ENCODE data around the gene MAST4. TPM values are rescaled to one million over a fixed set of nuclear protein-coding genes. Genes with fewer than 3 reads are reported as not detected.

Gene MAST4
- total RNA-seq, 4 donors from 2014 or later, result 55.3 to 148 (median 110) TPM

- intact Hi-C loops (cut with DNase I), result no loop called here
- no peak for TF ChIP-seq POLR2A (IDR thresholded peaks at IDR 0.05)
- TF ChIP-seq CTCF (IDR thresholded peaks at IDR 0.05), result no peak
- Histone ChIP-seq H3K27ac (no peak overlapping the region), H3K9me3 (no peaks in the 10 kb centered on the region), H3K4me3 (no peak overlapping the region), H3K4me1 (peaks cover 0 to 7% (median 0%) of the 10 kb centered on the region in 3 donors), H3K36me3 (peaks cover 16 to 98% (median 25%) of the 10 kb centered on the region in 3 donors), H3K27me3 (no peaks in the 10 kb centered on the region)
- DNase-seq, result no peak
- 89 to 96% methylated on average over 6 of the region's 6 CpGs for WGBS, 2 donors
These were observed 556.2 kb downstream of the MAST4 start for GRCh38 chr5:67152400-67152799.

GRCh38 chr5:67153292-67153691, 557.1 kb downstream of the MAST4 start:
- no peak for TF ChIP-seq POLR2A (IDR thresholded peaks at IDR 0.05)
- no peak for TF ChIP-seq CTCF (IDR thresholded peaks at IDR 0.05)
- H3K4me3 ChIP-seq, result no peak overlapping the region
- H3K36me3 ChIP-seq, result peaks cover 16 to 98% (median 20%) of the 10 kb centered on the region in 3 donors
- WGBS, 2 donors, result 70 to 83% methylated on average over 2 of the region's 2 CpGs
- H3K9me3 ChIP-seq, result no peaks in the 10 kb centered on the region
- H3K4me1 ChIP-seq, result peaks cover 0 to 7% (median 0%) of the 10 kb centered on the region in 3 donors
- intact Hi-C loops (cut with DNase I), result no loop called here
- H3K27ac ChIP-seq, result no peak overlapping the region
- DNase-seq, result no peak
- H3K27me3 ChIP-seq, result no peaks in the 10 kb centered on the region

- Histone ChIP-seq H3K4me3 (no peak overlapping the region), H3K9me3 (no peaks in the 10 kb centered on the region)
- no peak for DNase-seq
These were observed 558.5 kb downstream of the MAST4 start for GRCh38 chr5:67154556-67155206.

GRCh38 chr5:67156976-67157583, 560.9 kb downstream of the MAST4 start:
- Histone ChIP-seq H3K27ac (no peak overlapping the region), H3K36me3 (peaks cover 7 to 89% (median 11%) of the 10 kb centered on the region in 3 donors), H3K4me3 (no peak overlapping the region), H3K27me3 (no peaks in the 10 kb centered on the region), H3K9me3 (no peaks in the 10 kb centered on the region), H3K4me1 (peaks cover 7 to 35% (median 11%) of the 10 kb centered on the region in 3 donors)
- 42 to 53% methylated on average over 5 of the region's 5 CpGs for WGBS, 2 donors
- intact Hi-C loops (cut with DNase I), result no loop called here
- TF ChIP-seq POLR2A (IDR thresholded peaks at IDR 0.05), result no peak
- peak; percentile 55 to 84 (median 79) for TF ChIP-seq CTCF (IDR thresholded peaks at IDR 0.05)
- no peak for DNase-seq

More at GRCh38 chr5:67154556-67155206, 558.5 kb downstream of the MAST4 start:
- intact Hi-C loops (cut with DNase I), result no loop called here
- Histone ChIP-seq H3K4me1 (peaks cover 0 to 12% (median under 1%) of the 10 kb centered on the region in 3 donors), H3K36me3 (peaks cover 16 to 97% (median 17%) of the 10 kb centered on the region in 3 donors), H3K27ac (no peak overlapping the region), H3K27me3 (no peaks in the 10 kb centered on the region)
- WGBS, 2 donors, result 53 to 59% methylated on average over 5 of the region's 5 CpGs
- TF ChIP-seq CTCF (IDR thresholded peaks at IDR 0.05), result no peak
- no peak for TF ChIP-seq POLR2A (IDR thresholded peaks at IDR 0.05)

- H3K27ac ChIP-seq, result peak overlapping the region; percentile 18 to 75 (median 48)
- H3K9me3 ChIP-seq, result no peaks in the 10 kb centered on the region
- intact Hi-C loops (cut with DNase I), result loop anchor here (5.0 kb wide), 1 partner anchor 47 kb away; no protein-coding TSS in a partner anchor
- TF ChIP-seq CTCF (IDR thresholded peaks at IDR 0.05), result no peak
- no peak for TF ChIP-seq POLR2A (IDR thresholded peaks at IDR 0.05)
- peaks cover 26 to 89% (median 28%) of the 10 kb centered on the region in 3 donors for H3K36me3 ChIP-seq
- WGBS, 2 donors, result 69 to 76% methylated on average over 3 of the region's 3 CpGs
- H3K27me3 ChIP-seq, result no peaks in the 10 kb centered on the region
- DNase-seq, result no peak
- H3K4me3 ChIP-seq, result no peak overlapping the region
- peaks cover 7 to 45% (median 11%) of the 10 kb centered on the region in 3 donors for H3K4me1 ChIP-seq
These were observed 564.1 kb downstream of the MAST4 start for GRCh38 chr5:67160272-67160671.

Measured in esophagus squamous epithelium (tissue), 5 donors.